ENCODE data around the gene PTPRB.

- TF ChIP-seq CTCF (conservative IDR thresholded peaks at IDR 0.05 in 1 of 2, IDR thresholded peaks at IDR 0.05 in 1 of 2; ENCODE audit: extremely low read depth in 1 of 2, insufficient read depth in 1 of 2, low read depth in 1 of 2, low read length in 2 of 2) (no peak), EZH2 (IDR thresholded peaks at IDR 0.05; ENCODE audit: borderline replicate concordance, low read length) (no peak)
These were observed 149.8 kb downstream of the PTPRB start for GRCh38 chr12:70487440-70487839.

Data from mammary epithelial cell (primary cell).